B cell (primary cell): ENCODE results near the gene BHLHA15.

Experiments
- EZH2 ChIP-seq: IDR thresholded peaks from 2 replicates; pipeline ENCODE4 v1.6.1; 2012; ENCODE audit warnings: borderline replicate concordance, low read depth, mild to moderate bottlenecking, moderate library complexity, low read length; ENCODE audit not compliant: insufficient read depth, poor library complexity, severe bottlenecking
- TF ChIP-seq, protein P1 (sequence below): fragments of 200-600 bp; IDR thresholded peaks from one replicate; pipeline ENCODE4 v1.8.0; 2022; ENCODE audit warnings: antibody characterized with exemption, mild to moderate bottlenecking

GRCh38 chr7:98196706-98197605 is 14.3 kb upstream of the BHLHA15 start:
- TF ChIP-seq EZH2: no peak
- TF ChIP-seq, protein P1, sequence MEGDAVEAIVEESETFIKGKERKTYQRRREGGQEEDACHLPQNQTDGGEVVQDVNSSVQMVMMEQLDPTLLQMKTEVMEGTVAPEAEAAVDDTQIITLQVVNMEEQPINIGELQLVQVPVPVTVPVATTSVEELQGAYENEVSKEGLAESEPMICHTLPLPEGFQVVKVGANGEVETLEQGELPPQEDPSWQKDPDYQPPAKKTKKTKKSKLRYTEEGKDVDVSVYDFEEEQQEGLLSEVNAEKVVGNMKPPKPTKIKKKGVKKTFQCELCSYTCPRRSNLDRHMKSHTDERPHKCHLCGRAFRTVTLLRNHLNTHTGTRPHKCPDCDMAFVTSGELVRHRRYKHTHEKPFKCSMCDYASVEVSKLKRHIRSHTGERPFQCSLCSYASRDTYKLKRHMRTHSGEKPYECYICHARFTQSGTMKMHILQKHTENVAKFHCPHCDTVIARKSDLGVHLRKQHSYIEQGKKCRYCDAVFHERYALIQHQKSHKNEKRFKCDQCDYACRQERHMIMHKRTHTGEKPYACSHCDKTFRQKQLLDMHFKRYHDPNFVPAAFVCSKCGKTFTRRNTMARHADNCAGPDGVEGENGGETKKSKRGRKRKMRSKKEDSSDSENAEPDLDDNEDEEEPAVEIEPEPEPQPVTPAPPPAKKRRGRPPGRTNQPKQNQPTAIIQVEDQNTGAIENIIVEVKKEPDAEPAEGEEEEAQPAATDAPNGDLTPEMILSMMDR: no peak
